Adrenal gland (tissue), 12 donors: ENCODE results near the gene ARHGAP4. TPM values are rescaled to one million over a fixed set of nuclear protein-coding genes. Genes with fewer than 3 reads are reported as not detected.

Experiments
- DNase-seq, 7 donors: peaks; one replicate each; pipeline ENCODE4 v3.0.0-alpha.2; 2019 to 2020
- H3K27ac ChIP-seq, 5 donors: fragments of 200-600 bp; sonication (generic) in 4 of 5; 1 replicate in 3 of 5; 2 replicates in 2 of 5; pipeline versions ENCODE4 v1.5.1 to v1.8.0; 2016 to 2020; ENCODE audit warnings: mild to moderate bottlenecking in 1 of 5
- H3K27me3 ChIP-seq: fragments of 200-600 bp; 2 replicates; pipeline ENCODE4 v1.8.0; 2021
- H3K36me3 ChIP-seq, 2 donors: fragments of 200-600 bp; replicated peaks in 1 of 2; 1 replicate in 1 of 2; 2 replicates in 1 of 2; pipeline versions ENCODE4 v1.5.1 to v1.8.0; 2018 to 2022
- H3K4me1 ChIP-seq, 2 donors: fragments of 200-600 bp; replicated peaks in 1 of 2; 1 replicate in 1 of 2; 2 replicates in 1 of 2; pipeline versions ENCODE4 v1.5.1 to v1.8.0; 2018 to 2021
- H3K4me3 ChIP-seq, 4 donors: fragments of 200-600 bp; sonication (generic) in 3 of 4; one replicate each; pipeline ENCODE4 v1.5.1; 2016 to 2018
- H3K9me3 ChIP-seq, 3 donors: fragments of 200-600 bp; sonication (generic) in 1 of 3; replicated peaks in 1 of 3; 1 replicate in 2 of 3; 2 replicates in 1 of 3; pipeline versions ENCODE4 v1.5.1 to v1.8.0; 2016 to 2021
- POLR2A ChIP-seq, 2 donors: fragments of 450-650 bp; IDR thresholded peaks; one replicate each; pipeline ENCODE4 v1.6.1; 2017; ENCODE audit warnings: antibody characterized with exemption in 2 of 2, mild to moderate bottlenecking in 2 of 2, moderate library complexity in 1 of 2
- WGBS, 4 donors: extraction: QIAGEN DNeasy Blood & Tissue Kit in 2 of 4; methylation state at CpG; one replicate each; pipeline versions ENCODE4 v1.1.5 to v1.1.7; 2013 to 2017; 5-methylcytosine and 5-hydroxymethylcytosine counted together
- intact Hi-C, 2 donors: fragments of 100-400 bp; cut with DNase I; formaldehyde crosslinking; loops; one replicate each; pipeline versions ENCODE4 v1.14.1 to v1.15.0; 2022 to 2023
- polyA plus RNA-seq, 3 donors: library from polyadenylated mRNA; stranded (reverse); fragments of 200-250 nt in 2 of 3; fragments of 350-450 nt in 1 of 3; fragmentation: Illumina TruSeq in 1 of 3; extraction: RNeasy Lipid Tissue Mini Kit (QIAGEN cat#74804) in 1 of 3; gene quantifications; one replicate each; pipeline ENCODE4 v1.2.3, GENCODE V29; 2013 to 2014
- total RNA-seq, 9 donors: library from RNA; depleted of rRNA in 4 of 9; stranded (reverse); fragments of >200 nt in 4 of 9; fragments of 120-200 nt in 1 of 9; fragmentation: NEBNext Ultra II Directional in 1 of 9; extraction: Animal tissue kit (Norgen Biotek cat#: 25700) in 1 of 9; gene quantifications; one replicate each; pipeline versions ENCODE4 v1.1.0 to v1.2.4, GENCODE V29; 2013 to 2023
- TF ChIP-seq, protein P1 (sequence below), 6 experiments: fragments of 450-650 bp in 4 of 6; fragments of 200-600 bp in 2 of 6; sonication (generic) in 1 of 6; IDR thresholded peaks; 1 replicate in 5 of 6; 2 replicates in 1 of 6; pipeline versions ENCODE4 v1.5.1 to v1.8.0; 2016 to 2021; ENCODE audit warnings: antibody characterized with exemption in 6 of 6, mild to moderate bottlenecking in 2 of 6, moderate library complexity in 1 of 6
- donor health status: healthy with polysubstance abuse.
- donor health status: Bipolar disorder and iron deficiency.
- donor health status: DM: yes; HTN: yes; CAD: no.
- donor health status: DM: no; HTN: no; CAD: no.
- donor health status: DM: no; HTN: no; CAD: no.
- donor health status: DM: yes; HTN: yes; CAD: no.

Gene ARHGAP4
- total and polyA plus RNA-seq, 12 donors = 1.5 to 316 (median 46.0) TPM

DNA sequence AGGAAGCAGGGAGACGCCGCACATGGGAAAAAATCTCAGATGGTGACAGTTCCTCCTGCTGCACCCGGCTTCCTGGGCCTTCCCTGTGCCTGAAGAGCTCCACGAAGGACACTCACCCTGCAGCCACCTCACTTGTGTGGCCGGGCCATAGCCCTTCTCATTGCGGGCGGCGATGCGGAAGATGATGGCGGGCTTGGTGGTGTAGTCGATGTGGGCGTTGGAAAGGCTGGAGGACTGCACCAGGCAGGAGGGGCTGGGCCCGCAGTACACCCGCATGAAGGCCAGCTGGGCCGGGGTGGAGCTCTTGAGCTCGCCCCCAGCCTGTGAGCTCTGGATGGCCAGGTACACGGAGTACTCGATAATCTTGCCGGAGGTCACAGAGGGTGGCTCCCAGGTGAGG, 24.1 kb upstream of the ARHGAP4 start:
- 72 to 92% (median 81%) methylated on average over 3 to 19 of the region's 19 CpGs for WGBS, 4 donors

DNA sequence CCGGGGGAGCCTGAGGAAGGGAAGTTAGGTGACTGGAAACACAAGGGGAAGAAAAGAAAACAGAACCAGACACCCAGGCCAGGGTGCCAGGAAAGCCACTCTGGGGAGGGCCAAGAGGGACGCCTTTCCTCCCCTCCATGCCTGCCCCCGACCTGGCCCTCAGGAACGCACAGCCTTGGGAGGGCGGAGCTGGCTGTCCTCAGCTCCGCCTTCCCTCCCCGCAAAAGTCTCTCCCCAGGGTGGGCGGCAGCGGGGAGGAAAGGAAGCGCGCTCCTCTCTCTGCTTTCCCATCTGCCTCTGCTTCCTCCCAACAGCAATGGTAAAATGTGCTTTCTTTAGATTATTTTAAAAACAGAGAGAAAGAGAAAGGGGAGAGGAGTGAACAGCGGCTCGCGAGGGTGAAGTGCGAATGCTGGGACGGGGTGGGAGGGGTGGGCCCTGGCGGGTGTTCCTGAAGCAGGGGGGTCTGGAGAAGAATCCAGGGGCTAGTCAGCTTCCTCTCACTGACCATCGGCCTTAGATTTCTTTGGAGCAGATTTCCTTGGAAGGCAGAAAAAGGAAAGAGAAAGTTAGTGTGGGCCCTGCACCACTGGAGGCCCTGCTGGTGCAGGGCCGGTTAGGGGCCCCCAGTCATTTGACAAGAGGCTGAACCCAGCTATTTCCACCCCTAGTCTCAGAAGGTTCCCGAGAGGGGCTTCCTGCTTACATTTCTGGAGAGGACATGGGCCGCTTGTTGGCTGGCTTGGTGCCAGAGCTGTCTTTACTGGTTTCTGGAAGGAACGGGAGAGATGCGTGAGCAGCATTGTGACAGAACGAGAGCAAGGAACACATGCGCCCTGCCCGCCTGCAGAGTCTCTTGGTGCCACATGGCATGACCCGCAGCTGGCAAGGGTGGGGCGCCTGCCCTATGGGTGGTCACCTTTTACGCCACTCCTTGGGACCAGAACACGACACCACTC, 23.1 kb upstream of the ARHGAP4 start:
- Histone ChIP-seq H3K4me3 (no peak overlapping the region), H3K4me1 (peaks cover 0 to 17% of the 10 kb centered on the region in 2 donors), H3K27ac (peak overlapping the region in 2 of 5 donors; percentile 33 to 73), H3K27me3 (no peaks in the 10 kb centered on the region), H3K9me3 (no peaks in the 10 kb centered on the region), H3K36me3 (peaks cover 0 to 56% of the 10 kb centered on the region in 2 donors)
- TF ChIP-seq, protein P1, sequence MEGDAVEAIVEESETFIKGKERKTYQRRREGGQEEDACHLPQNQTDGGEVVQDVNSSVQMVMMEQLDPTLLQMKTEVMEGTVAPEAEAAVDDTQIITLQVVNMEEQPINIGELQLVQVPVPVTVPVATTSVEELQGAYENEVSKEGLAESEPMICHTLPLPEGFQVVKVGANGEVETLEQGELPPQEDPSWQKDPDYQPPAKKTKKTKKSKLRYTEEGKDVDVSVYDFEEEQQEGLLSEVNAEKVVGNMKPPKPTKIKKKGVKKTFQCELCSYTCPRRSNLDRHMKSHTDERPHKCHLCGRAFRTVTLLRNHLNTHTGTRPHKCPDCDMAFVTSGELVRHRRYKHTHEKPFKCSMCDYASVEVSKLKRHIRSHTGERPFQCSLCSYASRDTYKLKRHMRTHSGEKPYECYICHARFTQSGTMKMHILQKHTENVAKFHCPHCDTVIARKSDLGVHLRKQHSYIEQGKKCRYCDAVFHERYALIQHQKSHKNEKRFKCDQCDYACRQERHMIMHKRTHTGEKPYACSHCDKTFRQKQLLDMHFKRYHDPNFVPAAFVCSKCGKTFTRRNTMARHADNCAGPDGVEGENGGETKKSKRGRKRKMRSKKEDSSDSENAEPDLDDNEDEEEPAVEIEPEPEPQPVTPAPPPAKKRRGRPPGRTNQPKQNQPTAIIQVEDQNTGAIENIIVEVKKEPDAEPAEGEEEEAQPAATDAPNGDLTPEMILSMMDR (IDR thresholded peaks at IDR 0.05) = no peak
- no peak for TF ChIP-seq POLR2A (IDR thresholded peaks at IDR 0.05)
- 57 to 74% (median 65%) methylated on average over 22 to 30 of the region's 30 CpGs for WGBS, 4 donors
- intact Hi-C loops = no loop called here
- peak in 1 of 7 donors; percentile 41 for DNase-seq

More for the DNA sequence above, 24.1 kb upstream of the ARHGAP4 start:
- intact Hi-C loops = no loop called here
- TF ChIP-seq, protein P1 (IDR thresholded peaks at IDR 0.05) = no peak
- Histone ChIP-seq H3K9me3 (no peaks in the 10 kb centered on the region), H3K36me3 (peaks cover 0 to 65% of the 10 kb centered on the region in 2 donors), H3K4me3 (no peak overlapping the region), H3K4me1 (peaks cover 0 to 17% of the 10 kb centered on the region in 2 donors), H3K27ac (peak overlapping the region in 1 of 5 donors; percentile 33), H3K27me3 (no peaks in the 10 kb centered on the region)
- no peak for DNase-seq

DNA sequence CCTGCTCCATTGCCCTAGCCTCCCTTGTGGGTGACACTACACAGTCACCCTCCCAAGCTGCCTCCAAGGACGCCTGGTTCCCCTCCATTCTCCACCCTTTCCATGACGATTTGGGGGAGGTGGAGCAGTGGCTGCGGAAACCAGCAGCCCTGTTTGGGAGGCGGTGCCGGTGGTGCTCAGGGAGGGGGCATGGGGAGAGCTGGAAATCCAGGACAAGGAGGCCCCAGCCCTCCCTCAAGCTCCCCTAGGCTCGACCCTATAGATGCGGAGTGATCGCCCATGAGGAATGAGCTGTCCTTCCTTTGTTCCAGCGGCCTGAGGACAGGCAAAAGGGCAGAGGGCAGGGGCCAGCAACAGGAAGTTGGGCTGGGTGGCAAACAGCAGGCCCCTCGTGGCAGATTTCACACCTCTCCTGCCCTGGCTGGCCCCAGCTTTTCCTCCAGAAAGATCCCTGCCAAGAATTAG, 22.0 kb upstream of the ARHGAP4 start:
- 23 to 59% (median 52%) methylated on average over 5 to 10 of the region's 10 CpGs; no CpG with 5 or more reads in 1 of the 4 donors for WGBS, 4 donors
- TF ChIP-seq, protein P1 (IDR thresholded peaks at IDR 0.05) = no peak
- TF ChIP-seq POLR2A (IDR thresholded peaks at IDR 0.05) = no peak
- Histone ChIP-seq H3K4me3 (no peak overlapping the region), H3K36me3 (peaks cover 0 to 46% of the 10 kb centered on the region in 2 donors), H3K27ac (peak overlapping the region in 3 of 5 donors; percentile 51 to 83 (median 73)), H3K4me1 (peaks cover 0 to 13% of the 10 kb centered on the region in 2 donors), H3K9me3 (no peaks in the 10 kb centered on the region), H3K27me3 (no peaks in the 10 kb centered on the region)
- intact Hi-C loops = no loop called here
- peak in 2 of 7 donors; percentile 49 to 70 for DNase-seq

DNA sequence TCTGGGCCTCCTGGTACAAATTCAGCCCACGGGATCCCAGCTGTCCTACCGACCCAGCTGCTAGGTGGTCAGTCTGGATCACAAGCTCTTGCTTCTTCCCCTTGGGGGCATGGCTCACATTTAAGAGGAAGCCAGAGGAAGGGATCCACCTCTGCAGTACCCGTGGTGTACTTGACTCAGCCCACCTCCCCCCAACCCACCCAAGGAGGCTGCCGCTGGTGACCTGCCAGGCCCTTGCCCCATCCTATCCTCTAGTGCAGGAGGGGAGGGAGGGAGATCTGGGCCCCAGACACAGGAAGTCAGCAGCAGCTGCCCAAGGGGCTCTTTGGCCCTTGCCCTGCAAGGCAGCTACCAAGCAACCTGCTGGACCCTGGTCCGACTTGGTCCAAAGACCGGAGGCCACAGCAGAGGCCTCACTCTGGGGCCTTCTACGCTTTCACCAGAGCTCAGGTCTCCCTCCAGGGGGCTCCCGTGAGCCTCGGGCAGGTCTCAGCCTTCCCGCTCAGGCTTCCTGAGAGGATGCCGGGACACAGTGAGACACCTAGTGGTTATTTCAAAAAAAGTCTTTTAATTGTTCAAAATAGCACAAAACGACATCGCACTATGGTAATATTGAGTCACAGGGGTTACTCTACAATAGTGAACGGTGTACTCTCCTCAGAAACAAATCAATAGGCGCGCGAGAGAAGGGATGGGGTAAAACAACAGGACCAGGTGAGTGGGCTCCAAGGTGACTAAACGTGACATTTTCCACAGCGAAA, 21.1 kb upstream of the ARHGAP4 start:
- Histone ChIP-seq H3K27me3 (no peaks in the 10 kb centered on the region), H3K36me3 (peaks cover 0 to 38% of the 10 kb centered on the region in 2 donors), H3K9me3 (no peaks in the 10 kb centered on the region), H3K4me1 (peaks cover 0 to 13% of the 10 kb centered on the region in 2 donors), H3K27ac (peak overlapping the region in 4 of 5 donors; percentile 35 to 83 (median 62)), H3K4me3 (no peak overlapping the region)
- intact Hi-C loops = no loop called here
- TF ChIP-seq, protein P1 (IDR thresholded peaks at IDR 0.05) = peak; percentile 65 to 86 (median 80)
- TF ChIP-seq POLR2A (IDR thresholded peaks at IDR 0.05) = no peak
- WGBS, 4 donors = 20 to 46% (median 40%) methylated on average over 8 to 19 of the region's 19 CpGs
- peak; percentile 74 to 86 (median 80) for DNase-seq
